Measurements from ENCODE around the gene TUBA4A.

The TUBA4A gene

GRCh38 chr2:219229305-219230058 is 24.2 kb downstream of the TUBA4A start, which contains the start of the genes ANKZF1 and ATG9A:
TSS of gene ANKZF1 (plus strand) at chr2:219229806. CDS start at chr2:219230258, 452 bp downstream.
TSS of gene ATG9A (minus strand) at chr2:219229636. CDS start at chr2:219228024, 1,612 bp downstream.
- H3K4me3 ChIP-seq (ENCODE audit: low read depth, low read length) = peak within 1 kb of the TSS; percentile 90
- TF ChIP-seq, protein P1, sequence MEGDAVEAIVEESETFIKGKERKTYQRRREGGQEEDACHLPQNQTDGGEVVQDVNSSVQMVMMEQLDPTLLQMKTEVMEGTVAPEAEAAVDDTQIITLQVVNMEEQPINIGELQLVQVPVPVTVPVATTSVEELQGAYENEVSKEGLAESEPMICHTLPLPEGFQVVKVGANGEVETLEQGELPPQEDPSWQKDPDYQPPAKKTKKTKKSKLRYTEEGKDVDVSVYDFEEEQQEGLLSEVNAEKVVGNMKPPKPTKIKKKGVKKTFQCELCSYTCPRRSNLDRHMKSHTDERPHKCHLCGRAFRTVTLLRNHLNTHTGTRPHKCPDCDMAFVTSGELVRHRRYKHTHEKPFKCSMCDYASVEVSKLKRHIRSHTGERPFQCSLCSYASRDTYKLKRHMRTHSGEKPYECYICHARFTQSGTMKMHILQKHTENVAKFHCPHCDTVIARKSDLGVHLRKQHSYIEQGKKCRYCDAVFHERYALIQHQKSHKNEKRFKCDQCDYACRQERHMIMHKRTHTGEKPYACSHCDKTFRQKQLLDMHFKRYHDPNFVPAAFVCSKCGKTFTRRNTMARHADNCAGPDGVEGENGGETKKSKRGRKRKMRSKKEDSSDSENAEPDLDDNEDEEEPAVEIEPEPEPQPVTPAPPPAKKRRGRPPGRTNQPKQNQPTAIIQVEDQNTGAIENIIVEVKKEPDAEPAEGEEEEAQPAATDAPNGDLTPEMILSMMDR (IDR thresholded peaks at IDR 0.05; ENCODE audit: low read depth, low read length) = no peak

GRCh38 chr2:219228911-219229304 is 24.8 kb downstream of the TUBA4A start:
- TF ChIP-seq, protein P1 (IDR thresholded peaks at IDR 0.05; ENCODE audit: low read depth, low read length) = no peak
- peak overlapping the region; percentile 90 for H3K4me3 ChIP-seq (ENCODE audit: low read depth, low read length)

GRCh38 chr2:219228041-219228910 is 25.4 kb downstream of the TUBA4A start:
- TF ChIP-seq, protein P1 (IDR thresholded peaks at IDR 0.05; ENCODE audit: low read depth, low read length) = no peak

DNA sequence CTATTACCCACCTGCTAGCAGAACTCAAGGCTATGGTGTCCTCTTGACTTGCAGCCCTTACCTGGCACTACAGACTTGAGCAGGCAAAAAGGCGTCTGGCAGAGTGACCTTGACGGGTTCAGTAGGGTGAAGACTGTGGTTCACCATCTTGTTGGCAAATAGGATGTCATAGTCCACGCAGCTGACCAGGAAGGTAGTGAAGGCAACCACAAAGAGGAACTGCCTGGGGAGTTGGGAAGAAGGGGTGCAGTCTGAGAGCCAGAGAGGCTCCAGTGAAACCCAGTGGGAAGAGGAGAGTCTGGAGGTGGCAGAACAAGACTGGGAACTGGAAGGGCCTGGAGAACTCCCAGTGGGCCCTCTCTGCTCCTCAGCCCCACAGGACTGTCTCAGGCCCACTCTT is 28.4 kb downstream of the TUBA4A start:
- H3K4me3 ChIP-seq (ENCODE audit: low read depth, low read length) = no peak overlapping the region
- TF ChIP-seq, protein P1 (IDR thresholded peaks at IDR 0.05; ENCODE audit: low read depth, low read length) = no peak

More at GRCh38 chr2:219228041-219228910, 25.4 kb downstream of the TUBA4A start:
- peak overlapping the region; percentile 90 for H3K4me3 ChIP-seq (ENCODE audit: low read depth, low read length)

DNA sequence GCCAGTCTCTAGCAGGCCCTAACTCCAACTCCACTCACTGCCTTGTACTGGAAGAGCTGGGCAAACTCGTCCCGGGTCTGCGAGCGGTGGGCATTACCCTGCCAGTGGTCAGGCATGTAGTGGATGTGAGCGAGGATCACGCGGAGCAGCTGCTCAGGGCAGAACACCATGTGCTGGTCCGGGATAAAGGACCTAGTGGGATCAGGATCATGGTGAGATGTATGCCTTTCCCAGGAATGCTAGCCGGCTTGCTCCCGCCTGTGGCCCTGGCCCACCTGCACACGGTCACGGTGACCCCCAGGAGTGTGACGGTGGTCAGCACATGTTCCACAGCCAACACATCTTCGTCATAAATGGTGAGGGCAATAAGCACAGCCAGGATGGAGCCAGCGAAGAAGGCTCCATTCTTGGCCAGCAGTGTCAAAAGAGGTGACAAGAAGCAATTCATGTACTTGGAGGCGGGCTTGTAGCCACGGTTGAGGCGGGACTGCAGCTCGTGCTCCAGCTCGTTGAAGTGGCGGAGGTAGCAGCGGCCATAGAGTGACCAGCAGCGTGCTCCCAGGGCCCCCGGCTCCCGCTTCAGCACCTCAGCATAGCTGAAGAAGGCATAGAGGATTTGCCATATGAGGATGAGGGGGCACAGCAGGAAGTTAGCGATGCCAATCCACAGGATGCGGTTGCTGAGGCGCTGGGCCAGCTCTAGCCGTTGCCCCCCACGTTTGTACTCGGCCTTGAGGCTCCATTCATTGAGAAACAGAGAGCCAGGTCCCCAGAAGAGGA is 29.7 kb downstream of the TUBA4A start:
- TF ChIP-seq, protein P1 (IDR thresholded peaks at IDR 0.05; ENCODE audit: low read depth, low read length) = no peak
- no peak overlapping the region for H3K4me3 ChIP-seq (ENCODE audit: low read depth, low read length)

GRCh38 chr2:219221957-219222518 is 31.7 kb downstream of the TUBA4A start:
- TF ChIP-seq, protein P1 (IDR thresholded peaks at IDR 0.05; ENCODE audit: low read depth, low read length) = no peak
- H3K4me3 ChIP-seq (ENCODE audit: low read depth, low read length) = no peak overlapping the region
